22Rv1 (cell line): Measurements from ENCODE around the gene POLR2H.

Experiments
- CTCF ChIP-seq: fragments of 450-650 bp; IDR thresholded peaks from 2 replicates; pipeline ENCODE4 v1.5.1; 2017; ENCODE audit warnings: mild to moderate bottlenecking
- ZFX ChIP-seq: fragments of 450-650 bp; IDR thresholded peaks from 2 replicates; pipeline ENCODE4 v1.6.1; 2017; ENCODE audit warnings: antibody characterized with exemption, borderline replicate concordance

- TF ChIP-seq CTCF = no peak
- no peak for TF ChIP-seq ZFX
Measured at GRCh38 chr3:184377882-184378445, 16.5 kb downstream of the POLR2H start, which contains the start of gene THPO.
